Thoracic aorta (tissue), 2 donors: ENCODE results near the gene SMCHD1. TPM values are rescaled to one million over a fixed set of nuclear protein-coding genes. Genes with fewer than 3 reads are reported as not detected.
"Not testable (repeated sequence)": the region's sequence is repeated elsewhere in the genome, so short reads cannot be mapped to it uniquely, and the experiment has no call there.

ENCODE experiments used
- ATAC-seq: fragments of 150-250 bp; one replicate; pipeline ENCODE4 v1.8.0; 2017; ENCODE audit warnings: low read depth; ENCODE audit not compliant: insufficient number of reproducible peaks, low FRiP score
- DNase-seq: peaks from one replicate; pipeline ENCODE4 v3.0.0-alpha.2; 2020; ENCODE audit warnings: low spot score
- H3K27ac ChIP-seq, 2 donors: fragments of 200-600 bp; sonication (generic); 1 replicate in 1 of 2; 2 replicates in 1 of 2; pipeline ENCODE4 v1.5.1; 2016; ENCODE audit warnings: mild to moderate bottlenecking in 2 of 2, moderate library complexity in 2 of 2
- H3K27me3 ChIP-seq: fragments of 200-600 bp; sonication (generic); replicated peaks from 2 replicates; pipeline ENCODE4 v1.6.0; 2016; ENCODE audit warnings: mild to moderate bottlenecking; ENCODE audit not compliant: insufficient read depth
- H3K36me3 ChIP-seq: fragments of 200-600 bp; sonication (generic); one replicate; pipeline ENCODE4 v1.5.1; 2016
- H3K4me1 ChIP-seq, 2 donors: fragments of 200-600 bp; sonication (generic); 1 replicate in 1 of 2; 2 replicates in 1 of 2; pipeline versions ENCODE4 v1.5.1 to v1.6.0; 2016; ENCODE audit warnings: low read depth in 2 of 2, mild to moderate bottlenecking in 1 of 2; ENCODE audit not compliant: control insufficient read depth in 1 of 2
- H3K4me3 ChIP-seq: fragments of 200-600 bp; sonication (generic); 2 replicates; pipeline ENCODE4 v1.5.1; 2016; ENCODE audit warnings: mild to moderate bottlenecking
- H3K9me3 ChIP-seq: fragments of 200-600 bp; sonication (generic); 2 replicates; pipeline ENCODE4 v1.5.1; 2016
- CTCF ChIP-seq: fragments of 200-600 bp; sonication (generic); IDR thresholded peaks from one replicate; pipeline ENCODE4 v1.5.1; 2019; ENCODE audit warnings: antibody characterized with exemption
- total RNA-seq, 2 donors: library from RNA; depleted of rRNA; stranded (reverse); fragments of >200 nt; gene quantifications; one replicate each; pipeline versions ENCODE4 v1.1.0 to v1.2.3, GENCODE V29; 2016

SMCHD1 gene
- total RNA-seq, 2 donors from 2014 or later: 73.8 to 107 TPM

GRCh38 chr18:2794159-2794558 is 138.6 kb downstream of the SMCHD1 start:
- no peaks in the 10 kb centered on the region for H3K27me3 ChIP-seq
- no peak for DNase-seq
- no peak overlapping the region for H3K4me3 ChIP-seq
- ATAC-seq: no peak
- H3K36me3 ChIP-seq: peaks cover 14% of the 10 kb centered on the region
- H3K4me1 ChIP-seq: no peaks in the 10 kb centered on the region
- TF ChIP-seq CTCF: no peak
- H3K27ac ChIP-seq: no peak overlapping the region
- no peaks in the 10 kb centered on the region for H3K9me3 ChIP-seq

DNA sequence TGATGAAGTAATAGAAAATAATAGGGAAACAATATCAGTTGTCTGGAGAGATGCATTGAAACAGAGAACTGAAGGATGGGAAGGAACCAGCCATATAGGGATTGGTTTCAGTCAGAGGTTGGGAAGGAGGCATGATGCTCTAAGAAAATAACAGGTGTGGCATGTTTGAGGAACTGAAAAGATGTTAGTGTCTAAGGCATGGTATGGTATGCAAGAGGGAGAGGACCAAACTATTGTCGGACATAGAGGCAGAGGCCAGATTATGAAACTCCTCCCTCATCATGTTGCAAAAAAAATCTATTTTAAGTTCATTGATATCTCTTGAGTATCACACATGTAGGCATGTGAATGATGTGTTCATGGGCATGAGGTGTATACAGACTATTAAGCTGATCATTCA is 142.4 kb downstream of the SMCHD1 start:
- Histone ChIP-seq H3K4me1 (no peaks in the 10 kb centered on the region), H3K36me3 (peaks cover 11% of the 10 kb centered on the region), H3K9me3 (no peaks in the 10 kb centered on the region), H3K4me3 (no peak overlapping the region), H3K27me3 (no peaks in the 10 kb centered on the region), H3K27ac (no peak overlapping the region)
- ATAC-seq: no peak
- TF ChIP-seq CTCF: no peak
- no peak for DNase-seq

DNA sequence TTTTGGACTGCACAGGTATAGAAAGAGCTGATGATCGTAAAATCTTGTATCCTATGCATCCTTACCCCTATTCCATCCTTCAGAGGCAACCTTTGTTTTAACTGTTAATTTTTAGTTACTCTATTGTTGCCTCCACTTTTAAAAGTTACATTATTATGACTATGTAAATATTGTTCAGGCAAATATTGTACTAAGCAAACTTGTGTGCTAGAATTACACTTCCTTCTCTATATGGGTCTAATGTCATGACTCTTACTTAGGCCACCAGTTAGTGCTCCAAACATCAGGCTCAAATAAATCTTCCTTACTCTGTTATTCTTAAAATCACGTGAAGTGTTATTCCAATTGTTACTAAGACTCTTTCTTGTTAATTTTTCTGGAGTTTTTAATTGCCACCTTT is 143.8 kb downstream of the SMCHD1 start:
- DNase-seq (no peak), ATAC-seq (no peak)
- Histone ChIP-seq H3K27me3 (no peaks in the 10 kb centered on the region), H3K4me3 (no peak overlapping the region), H3K27ac (no peak overlapping the region), H3K36me3 (peaks cover 10% of the 10 kb centered on the region), H3K9me3 (no peaks in the 10 kb centered on the region), H3K4me1 (no peaks in the 10 kb centered on the region)
- TF ChIP-seq CTCF: no peak

DNA sequence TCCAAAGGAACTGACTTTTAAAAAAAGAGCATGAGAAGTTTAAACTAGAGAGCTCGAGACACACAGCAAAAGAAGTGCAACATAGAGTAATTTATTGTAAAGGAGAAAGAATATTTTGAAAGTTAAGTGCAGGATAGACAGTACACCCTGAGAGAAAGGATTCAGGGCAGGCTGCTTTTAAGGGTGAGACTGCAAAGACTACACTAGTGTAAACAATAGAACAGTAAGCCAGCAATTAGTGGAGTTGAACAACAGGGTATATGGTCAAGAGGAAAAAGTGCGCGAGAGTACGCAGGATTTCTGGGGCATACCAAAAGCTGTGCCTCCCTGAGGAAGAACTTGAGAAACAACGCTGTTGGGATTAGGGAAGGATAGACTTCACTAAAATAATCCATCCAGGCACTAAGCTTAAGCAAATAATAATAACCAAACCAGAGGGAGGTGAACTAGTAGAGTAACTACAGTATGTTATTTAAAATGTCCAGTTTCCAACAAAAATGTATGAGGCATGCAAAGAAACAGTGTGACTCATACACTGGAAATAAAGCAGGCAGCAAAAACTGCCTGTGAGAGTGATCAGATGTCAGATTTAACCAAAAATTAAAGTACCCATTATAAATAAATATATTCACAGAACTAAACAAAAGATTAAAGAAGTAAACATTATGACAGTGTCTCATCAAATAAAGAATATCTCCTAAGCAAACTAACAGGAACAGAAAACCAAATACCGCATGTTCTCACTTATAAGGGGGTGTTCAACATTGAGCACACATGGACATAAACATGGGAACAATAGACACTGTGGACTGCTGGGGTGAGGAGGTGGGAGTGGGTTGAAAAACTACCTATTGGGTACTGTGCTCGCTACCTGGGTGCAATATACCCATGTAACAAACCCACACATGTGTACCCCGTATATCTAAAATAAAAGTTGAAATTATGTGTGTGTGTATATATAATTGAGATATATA is 150.7 kb downstream of the SMCHD1 start:
- no peaks in the 10 kb centered on the region for H3K27me3 ChIP-seq
- no peak for TF ChIP-seq CTCF
- H3K9me3 ChIP-seq: peaks cover 2% of the 10 kb centered on the region
- DNase-seq (no peak), ATAC-seq (peak; percentile 82)
- no peak overlapping the region for H3K4me3 ChIP-seq
- peak overlapping the region; percentile 7 to 29 for H3K27ac ChIP-seq
- H3K36me3 ChIP-seq: peaks cover 2% of the 10 kb centered on the region
- H3K4me1 ChIP-seq: peaks cover 3 to 20% of the 10 kb centered on the region in 2 donors

DNA sequence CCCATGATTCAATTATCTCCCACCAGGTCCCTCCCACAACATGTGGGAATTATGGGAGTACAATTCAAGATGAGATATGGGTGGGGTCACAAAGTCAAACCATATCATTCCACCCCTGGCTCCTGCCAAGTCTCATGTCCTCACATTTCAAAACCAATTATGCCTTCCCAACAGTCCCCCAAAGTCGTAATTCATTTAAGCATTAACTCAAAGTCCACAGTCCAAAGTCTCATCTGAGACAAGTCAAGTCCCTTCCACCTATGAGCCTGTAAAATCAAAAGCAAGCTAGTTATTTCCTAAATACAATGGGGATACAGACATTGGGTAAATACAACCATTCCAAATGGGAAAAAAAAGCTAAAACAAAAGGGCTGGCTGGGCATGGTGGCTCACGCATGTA is 153.1 kb downstream of the SMCHD1 start:
- H3K36me3 ChIP-seq, H3K27ac ChIP-seq, H3K9me3 ChIP-seq, ATAC-seq, H3K4me3 ChIP-seq, DNase-seq, H3K27me3 ChIP-seq: not testable (repeated sequence)
- peaks cover 3 to 20% of the 10 kb centered on the region in 2 donors for H3K4me1 ChIP-seq

- ATAC-seq, H3K4me3 ChIP-seq, H3K9me3 ChIP-seq, DNase-seq, H3K36me3 ChIP-seq, H3K27me3 ChIP-seq, H3K27ac ChIP-seq: not testable (repeated sequence)
- peaks cover 3 to 20% of the 10 kb centered on the region in 2 donors for H3K4me1 ChIP-seq
Measured at GRCh38 chr18:2809666-2810183, 154.2 kb downstream of the SMCHD1 start.
